SH-SY5Y (cell line): ENCODE data around the gene PIEZO2.

Source experiments
- GATA2 ChIP-seq: IDR thresholded peaks from 2 replicates; pipeline ENCODE4 v1.6.1; 2011; ENCODE audit warnings: mild to moderate bottlenecking, low read depth, low read length
- GATA3 ChIP-seq: IDR thresholded peaks from 2 replicates; pipeline ENCODE4 v1.6.1; 2011; ENCODE audit warnings: low read depth, mild to moderate bottlenecking, low read length, moderate library complexity

PIEZO2 gene

GRCh38 chr18:10919851-10920250, 229.5 kb downstream of the PIEZO2 start:
- TF ChIP-seq GATA2 (no peak), GATA3 (no peak)

GRCh38 chr18:10916865-10917264, 232.5 kb downstream of the PIEZO2 start:
- TF ChIP-seq GATA3 (no peak), GATA2 (no peak)

GRCh38 chr18:10916387-10916786, 233.0 kb downstream of the PIEZO2 start:
- TF ChIP-seq GATA3 (no peak), GATA2 (no peak)

- TF ChIP-seq GATA3 (no peak), GATA2 (no peak)
These were observed 235.4 kb downstream of the PIEZO2 start for GRCh38 chr18:10913919-10914318.

GRCh38 chr18:10912790-10913545, 236.4 kb downstream of the PIEZO2 start:
- TF ChIP-seq GATA3 (no peak), GATA2 (no peak)

GRCh38 chr18:10909724-10910123, 239.6 kb downstream of the PIEZO2 start:
- TF ChIP-seq GATA2: no peak
- no peak for TF ChIP-seq GATA3

- TF ChIP-seq GATA3 (no peak), GATA2 (no peak)
These were observed 240.6 kb downstream of the PIEZO2 start for GRCh38 chr18:10908760-10909159.

GRCh38 chr18:10907749-10908148, 241.6 kb downstream of the PIEZO2 start:
- TF ChIP-seq GATA2: no peak
- TF ChIP-seq GATA3: no peak

- TF ChIP-seq GATA2: no peak
- no peak for TF ChIP-seq GATA3
These were observed 248.0 kb downstream of the PIEZO2 start for GRCh38 chr18:10901329-10901728.

GRCh38 chr18:10900435-10900834, 248.9 kb downstream of the PIEZO2 start:
- TF ChIP-seq GATA3: no peak
- TF ChIP-seq GATA2: no peak

GRCh38 chr18:10899481-10899880, 249.9 kb downstream of the PIEZO2 start:
- TF ChIP-seq GATA2: no peak
- TF ChIP-seq GATA3: no peak

GRCh38 chr18:10898417-10898974, 250.9 kb downstream of the PIEZO2 start:
- TF ChIP-seq GATA2 (no peak), GATA3 (no peak)

- TF ChIP-seq GATA3: no peak
- TF ChIP-seq GATA2: no peak
These were observed 252.5 kb downstream of the PIEZO2 start for GRCh38 chr18:10896851-10897250.

GRCh38 chr18:10895976-10896375, 253.4 kb downstream of the PIEZO2 start:
- no peak for TF ChIP-seq GATA2
- no peak for TF ChIP-seq GATA3

GRCh38 chr18:10894501-10894900, 254.9 kb downstream of the PIEZO2 start:
- no peak for TF ChIP-seq GATA3
- TF ChIP-seq GATA2: no peak
